Stimulated activated CD4-positive, alpha-beta T cell treated with anti-CD3 and anti-CD28 coated beads, Interleukin-2, amount 100 ng/mL, for 4 hours (primary cell): ENCODE measurements around the gene GNA14.
"Not testable (repeated sequence)": the region's sequence is repeated elsewhere in the genome, so short reads cannot be mapped to it uniquely, and the experiment has no call there.

Experiments
- DNase-seq: peaks from one replicate; pipeline ENCODE4 v3.0.0-alpha.2; 2020; ENCODE audit warnings: low read depth

GNA14 gene

DNA sequence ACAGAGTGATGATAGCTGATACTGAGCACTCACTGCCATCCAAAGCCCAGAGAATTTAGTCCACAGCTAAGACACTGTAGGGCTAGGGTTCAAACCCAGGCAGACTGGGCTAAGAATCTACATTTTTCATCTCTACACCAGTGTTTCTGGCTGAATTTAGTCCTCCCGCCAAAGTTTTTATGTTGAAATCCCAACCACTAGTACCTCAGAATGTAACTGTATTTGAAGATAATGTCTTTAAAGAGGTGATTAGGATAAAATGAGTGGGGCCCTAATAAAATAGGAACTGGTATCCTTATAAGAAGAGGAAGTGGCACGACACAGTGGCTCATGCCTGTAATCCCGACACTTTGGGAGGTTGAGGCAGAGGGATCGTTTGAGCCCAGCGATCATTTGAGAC is 4.3 kb downstream of the GNA14 start:
- no peak for DNase-seq

DNA sequence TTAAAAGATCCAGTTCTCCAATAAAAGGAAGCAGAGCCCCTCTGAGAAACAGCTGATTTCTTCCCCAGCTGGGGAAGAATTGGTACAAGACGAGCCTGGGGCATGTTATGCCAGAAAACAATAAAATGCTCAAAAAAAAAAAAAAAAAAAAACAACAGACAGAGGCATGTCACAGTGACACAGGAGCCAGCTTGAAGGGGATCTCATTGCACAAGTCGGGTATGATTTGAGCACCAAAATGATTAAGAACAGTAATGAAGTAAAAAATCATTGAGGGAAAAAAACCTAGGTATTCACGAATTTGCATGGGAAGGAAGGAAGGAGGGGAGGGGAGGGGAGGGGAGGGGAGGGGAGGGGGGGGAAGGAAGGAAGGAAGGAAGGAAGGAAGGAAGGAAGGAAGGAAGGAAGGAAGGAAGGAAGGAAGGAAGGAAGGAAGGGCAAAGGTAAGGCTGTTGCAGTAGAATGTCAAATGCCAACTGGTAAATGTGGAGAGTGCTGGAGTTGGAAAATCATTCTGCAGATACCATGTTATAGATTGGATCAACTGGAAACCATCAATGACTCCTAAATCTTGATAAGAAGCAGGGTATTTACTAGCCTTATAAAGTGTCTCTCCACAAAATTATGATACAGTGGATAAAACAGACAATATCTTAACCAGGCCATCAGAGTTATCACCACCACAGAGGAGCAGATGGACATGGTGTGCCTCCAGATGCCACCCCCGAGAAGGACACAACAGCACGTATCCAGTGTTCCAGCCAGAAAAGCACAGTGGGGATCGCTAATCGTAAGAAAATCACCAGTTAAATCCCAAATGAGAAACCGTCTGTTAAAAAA is 7.2 kb downstream of the GNA14 start:
- no peak for DNase-seq

GRCh38 chr9:77632652-77633051 is 15.5 kb downstream of the GNA14 start:
- DNase-seq = no peak

DNA sequence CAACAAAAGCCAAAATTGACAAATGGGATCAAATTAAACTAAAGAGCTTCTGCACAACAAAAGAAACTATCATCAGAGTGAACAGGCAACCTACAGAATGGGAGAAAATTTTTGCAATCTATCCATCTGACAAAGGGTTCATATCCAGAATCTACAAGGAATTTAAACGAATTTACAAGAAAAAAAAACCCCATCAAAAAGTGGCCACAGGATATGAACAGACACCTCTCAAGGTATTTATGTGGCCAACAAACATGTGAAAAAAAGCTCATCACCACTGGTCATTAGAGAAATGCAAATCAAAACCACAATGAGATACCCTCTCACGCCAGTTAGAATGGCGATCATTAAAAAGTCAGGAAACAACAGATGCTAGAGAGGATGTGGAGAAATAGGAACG is 19.3 kb downstream of the GNA14 start:
- not testable (repeated sequence) for DNase-seq

GRCh38 chr9:77616191-77616590 is 31.9 kb downstream of the GNA14 start:
- no peak for DNase-seq

DNA sequence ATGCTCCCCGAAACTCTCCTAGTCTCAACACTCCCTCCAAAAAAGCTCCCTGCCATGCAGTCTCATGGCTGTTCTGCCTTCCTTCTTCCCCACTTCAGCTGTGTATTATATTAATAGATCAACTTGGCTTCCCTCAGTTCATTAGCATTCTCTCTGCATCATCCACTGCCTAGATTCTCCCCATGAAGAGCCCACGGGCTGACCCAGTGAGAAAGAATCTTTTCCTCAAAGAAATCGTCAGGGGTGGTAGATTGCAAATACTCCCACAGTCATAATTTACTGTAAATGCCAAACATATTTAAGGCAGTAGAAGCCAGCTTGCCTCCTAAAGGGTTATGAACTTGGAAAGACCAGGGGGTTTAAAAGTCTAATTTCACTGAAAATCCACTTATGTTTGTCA is 33.5 kb downstream of the GNA14 start:
- no peak for DNase-seq

GRCh38 chr9:77606526-77606925 is 41.6 kb downstream of the GNA14 start:
- no peak for DNase-seq

- DNase-seq = no peak
These were observed 42.5 kb downstream of the GNA14 start for GRCh38 chr9:77605449-77606220.

GRCh38 chr9:77604316-77604715 is 43.8 kb downstream of the GNA14 start:
- no peak for DNase-seq

DNA sequence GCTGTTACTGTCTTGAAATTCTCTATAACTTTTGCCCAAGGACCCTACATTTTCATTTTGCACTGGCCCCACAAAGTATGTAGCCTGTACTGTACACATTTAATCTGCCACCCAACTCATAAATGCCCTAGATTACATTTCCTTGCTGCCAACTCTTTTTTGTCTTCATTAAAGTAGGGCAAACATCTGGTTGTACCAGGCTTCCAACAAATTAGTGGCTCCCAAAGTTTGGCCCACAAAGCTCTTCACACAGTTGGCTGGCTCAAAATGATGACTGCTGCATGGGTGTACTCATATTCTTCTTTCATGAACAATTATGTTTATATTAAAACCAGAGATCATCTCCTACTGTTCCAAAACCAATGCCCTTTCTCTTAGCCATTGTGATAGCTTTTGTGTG is 45.3 kb downstream of the GNA14 start:
- DNase-seq = no peak

DNA sequence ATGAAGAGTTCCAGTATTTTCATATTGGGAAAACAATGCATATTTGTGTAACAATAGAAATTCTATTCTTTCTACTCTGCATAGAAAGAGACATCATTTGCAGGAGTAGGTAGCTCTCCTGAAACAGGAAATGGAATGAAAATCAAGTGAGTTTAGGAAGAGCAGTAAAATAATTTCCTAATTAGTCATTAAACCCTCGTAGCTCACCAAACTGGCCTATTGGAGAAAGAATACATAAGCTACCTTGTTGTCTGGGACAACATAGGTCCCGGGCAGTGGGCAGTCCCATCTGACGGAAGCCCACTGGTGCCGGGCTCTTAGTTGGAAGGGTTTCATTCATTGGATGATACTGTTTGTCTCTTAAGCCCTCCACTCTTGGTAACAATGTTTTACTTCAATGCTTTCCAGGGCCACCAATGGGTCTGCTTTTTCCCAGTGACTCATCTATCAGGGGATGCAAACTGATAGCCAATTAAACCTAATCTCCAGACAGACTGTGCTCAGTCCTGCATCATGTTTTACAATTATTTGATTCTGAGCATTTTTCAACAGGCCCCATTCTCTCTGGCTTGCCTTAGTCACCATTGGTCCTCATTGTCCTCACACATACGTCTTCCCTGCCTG is 46.5 kb downstream of the GNA14 start:
- no peak for DNase-seq

GRCh38 chr9:77600810-77601209 is 47.3 kb downstream of the GNA14 start:
- no peak for DNase-seq

DNA sequence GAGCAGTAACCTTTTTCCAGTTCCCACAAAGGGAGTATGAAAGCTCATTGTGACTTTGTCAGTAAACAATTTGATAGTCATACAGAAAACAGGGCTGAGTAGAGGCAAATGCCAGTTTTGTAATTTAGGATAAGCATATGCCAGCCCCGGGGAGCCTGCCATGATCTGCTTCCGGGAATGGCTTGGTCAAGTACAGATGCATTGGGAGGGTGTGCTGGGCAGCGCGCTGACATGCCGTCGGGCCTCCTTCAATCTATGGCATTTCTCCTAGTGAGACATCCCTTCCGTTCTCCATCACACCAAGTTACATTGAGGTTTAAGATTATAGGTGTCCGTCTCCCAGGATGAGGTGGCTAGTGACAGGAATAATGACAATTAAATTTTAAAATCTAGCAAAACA is 48.6 kb downstream of the GNA14 start:
- no peak for DNase-seq

DNA sequence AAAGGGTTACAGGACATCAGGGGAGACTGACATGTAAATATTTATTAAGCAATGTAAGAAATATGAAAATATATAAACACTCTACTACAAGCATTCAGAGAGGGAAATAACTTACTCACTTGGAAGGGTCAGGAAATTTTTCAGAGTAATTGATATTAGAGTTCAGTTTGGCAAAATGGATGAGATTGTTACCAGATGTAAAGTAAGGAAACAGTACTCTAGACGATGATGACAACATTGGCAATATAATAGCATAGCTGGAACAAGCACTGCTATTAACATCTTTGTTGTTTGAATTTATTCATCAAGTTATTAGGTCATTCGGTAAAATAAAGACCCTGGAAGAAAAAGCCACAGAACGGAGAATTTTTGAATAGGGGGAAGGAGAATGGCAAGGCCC is 49.1 kb downstream of the GNA14 start:
- no peak for DNase-seq

GRCh38 chr9:77598524-77598923 is 49.6 kb downstream of the GNA14 start:
- no peak for DNase-seq

- DNase-seq = no peak
These were observed 51.1 kb downstream of the GNA14 start for GRCh38 chr9:77597057-77597456.

GRCh38 chr9:77595426-77596095 is 52.6 kb downstream of the GNA14 start:
- DNase-seq = no peak

GRCh38 chr9:77594963-77595362 is 53.2 kb downstream of the GNA14 start:
- DNase-seq = no peak

DNA sequence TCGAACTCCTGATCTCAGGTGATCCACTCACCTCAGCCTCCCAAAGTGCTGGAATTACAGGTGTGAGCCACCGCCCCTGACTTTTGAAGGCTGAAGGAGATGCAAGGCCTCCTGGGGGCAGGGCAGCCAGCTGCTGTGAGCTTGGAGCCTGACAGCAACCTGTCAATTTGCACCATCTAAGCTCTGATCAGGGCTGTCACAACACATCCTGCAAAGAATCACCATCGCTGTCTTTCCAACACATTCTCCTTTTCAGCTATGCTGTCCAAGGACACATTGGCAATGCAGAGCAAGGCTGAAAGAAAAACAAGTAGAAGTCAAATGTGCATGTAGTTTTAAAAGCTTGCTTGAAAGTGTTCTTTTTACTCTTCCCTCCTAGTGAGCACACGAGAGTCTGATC is 54.6 kb downstream of the GNA14 start:
- DNase-seq = no peak

- DNase-seq = no peak
These were observed 55.6 kb downstream of the GNA14 start for GRCh38 chr9:77592476-77592875.

- no peak for DNase-seq
These were observed 58.9 kb downstream of the GNA14 start for GRCh38 chr9:77589046-77589795.
